NT2/D1 (cell line): ENCODE results near the gene GCDH.

ENCODE experiments used
- SUZ12 ChIP-seq: IDR thresholded peaks from 2 replicates; pipeline ENCODE4 v1.6.1; 2011; ENCODE audit not compliant: insufficient read length, insufficient read depth; ENCODE audit errors: extremely low read depth
- YY1 ChIP-seq: IDR thresholded peaks from 2 replicates; pipeline ENCODE4 v1.6.1; 2011; ENCODE audit not compliant: insufficient read length, insufficient read depth

DNA sequence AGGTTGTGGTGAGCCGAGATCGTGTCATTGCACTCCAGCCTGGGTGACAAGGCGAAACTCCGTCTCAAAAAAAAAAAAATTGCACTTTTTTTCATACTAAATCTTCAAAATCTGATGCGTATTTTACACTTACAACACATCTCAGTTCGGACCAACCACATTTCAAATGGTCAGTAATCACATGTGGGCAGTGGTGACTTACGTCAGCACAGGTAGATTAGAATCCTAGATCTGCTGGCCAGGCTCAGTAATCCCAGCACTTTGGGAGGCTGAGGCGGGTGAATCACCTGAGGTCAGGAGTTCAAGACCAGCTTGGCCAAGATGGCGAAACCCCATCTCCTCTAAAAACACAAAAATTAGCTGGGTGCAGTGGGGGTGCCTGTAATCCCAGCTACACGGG is 44.1 kb downstream of the GCDH start:
- TF ChIP-seq YY1: no peak
- no peak for TF ChIP-seq SUZ12
